ENCODE data around the gene DNASE1L1. TPM values are rescaled to one million over a fixed set of nuclear protein-coding genes. Genes with fewer than 3 reads are reported as not detected.
"Not testable (repeated sequence)": the region's sequence is repeated elsewhere in the genome, so short reads cannot be mapped to it uniquely, and the experiment has no call there.

DNASE1L1 gene
- total RNA-seq, 1 donor from 2014 or later: 34.7 TPM

DNA sequence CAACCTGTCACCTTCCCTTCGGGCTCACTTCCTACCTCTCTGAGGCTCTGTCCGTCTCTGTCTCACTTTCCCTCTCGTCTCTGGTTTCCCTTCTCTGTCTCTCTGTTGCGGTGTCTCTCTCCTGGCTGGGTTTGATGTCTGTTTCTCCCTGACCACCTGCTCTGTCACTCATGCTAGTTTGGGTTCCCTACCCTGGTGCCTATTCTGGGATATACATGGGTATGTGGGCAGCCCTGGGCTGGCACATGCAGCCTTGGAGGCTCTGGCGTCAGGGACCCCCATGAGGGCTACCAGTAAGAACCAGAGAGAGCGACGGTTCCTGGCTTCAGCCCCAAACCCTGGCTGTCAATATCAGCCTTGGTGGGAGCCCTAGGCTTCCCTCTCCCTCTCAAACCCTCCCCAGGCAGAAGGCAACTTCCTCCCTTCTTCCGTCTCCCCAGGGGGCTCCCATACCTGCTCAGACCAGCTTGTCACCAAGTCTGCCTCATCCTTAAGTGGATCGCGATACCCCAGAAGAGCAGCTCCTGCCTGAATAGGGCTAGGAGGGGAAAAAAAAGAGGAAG is 314 bp downstream of the DNASE1L1 start:
- no peak for DNase-seq (ENCODE audit: low read depth)

- DNase-seq (ENCODE audit: low read depth): no peak
Observed at GRCh38 chrX:154404625-154405192, 4.3 kb downstream of the DNASE1L1 start.

DNA sequence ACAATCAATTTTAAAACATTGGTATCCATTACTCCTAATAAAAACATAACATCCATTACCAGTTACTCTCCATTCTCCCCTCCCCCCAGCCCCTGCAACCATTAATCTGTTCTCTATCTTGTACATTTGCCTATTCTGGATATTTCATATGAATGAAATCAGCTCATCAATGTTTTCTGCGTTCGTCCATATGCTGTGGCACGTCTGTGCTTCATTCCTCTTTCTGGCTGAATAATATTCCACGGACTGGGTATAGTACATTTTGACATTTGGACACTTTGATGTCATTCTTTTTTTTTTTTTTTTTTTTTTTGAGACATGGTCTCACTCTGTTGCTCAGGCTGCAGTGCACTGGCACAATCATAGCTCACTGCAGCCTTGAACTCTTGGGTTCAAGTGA is 5.2 kb downstream of the DNASE1L1 start:
- DNase-seq (ENCODE audit: low read depth): no peak

GRCh38 chrX:154403192-154403591 is 5.9 kb downstream of the DNASE1L1 start:
- DNase-seq (ENCODE audit: low read depth): no peak

DNA sequence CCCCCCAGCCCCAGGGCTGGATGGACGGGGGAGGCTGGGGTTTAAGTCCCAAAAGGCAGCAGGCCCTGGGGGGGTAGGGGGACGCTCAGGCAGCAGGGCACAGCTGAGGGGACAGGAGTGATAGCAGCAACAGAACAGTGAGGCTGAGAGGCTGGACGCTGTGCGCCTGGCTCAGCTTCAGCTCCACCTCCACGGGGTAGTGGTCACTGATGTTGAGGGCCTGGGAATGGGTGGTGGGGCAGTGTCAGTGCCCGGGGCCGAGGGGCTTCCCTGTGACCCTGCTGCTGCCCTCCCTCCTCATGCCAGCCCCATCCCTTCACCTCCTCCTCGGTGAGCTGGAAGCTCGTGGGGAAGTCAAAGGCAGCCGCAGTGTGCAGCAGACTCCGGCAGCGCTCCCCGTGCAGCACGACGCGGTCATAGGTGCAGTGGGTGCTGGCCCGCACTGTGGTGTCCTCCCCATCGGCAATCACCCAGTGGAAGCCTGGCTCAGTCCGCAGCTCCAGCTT is 6.4 kb downstream of the DNASE1L1 start:
- no peak for DNase-seq (ENCODE audit: low read depth)

- DNase-seq (ENCODE audit: low read depth): no peak
Observed at GRCh38 chrX:154401918-154402621, 7.0 kb downstream of the DNASE1L1 start.

DNA sequence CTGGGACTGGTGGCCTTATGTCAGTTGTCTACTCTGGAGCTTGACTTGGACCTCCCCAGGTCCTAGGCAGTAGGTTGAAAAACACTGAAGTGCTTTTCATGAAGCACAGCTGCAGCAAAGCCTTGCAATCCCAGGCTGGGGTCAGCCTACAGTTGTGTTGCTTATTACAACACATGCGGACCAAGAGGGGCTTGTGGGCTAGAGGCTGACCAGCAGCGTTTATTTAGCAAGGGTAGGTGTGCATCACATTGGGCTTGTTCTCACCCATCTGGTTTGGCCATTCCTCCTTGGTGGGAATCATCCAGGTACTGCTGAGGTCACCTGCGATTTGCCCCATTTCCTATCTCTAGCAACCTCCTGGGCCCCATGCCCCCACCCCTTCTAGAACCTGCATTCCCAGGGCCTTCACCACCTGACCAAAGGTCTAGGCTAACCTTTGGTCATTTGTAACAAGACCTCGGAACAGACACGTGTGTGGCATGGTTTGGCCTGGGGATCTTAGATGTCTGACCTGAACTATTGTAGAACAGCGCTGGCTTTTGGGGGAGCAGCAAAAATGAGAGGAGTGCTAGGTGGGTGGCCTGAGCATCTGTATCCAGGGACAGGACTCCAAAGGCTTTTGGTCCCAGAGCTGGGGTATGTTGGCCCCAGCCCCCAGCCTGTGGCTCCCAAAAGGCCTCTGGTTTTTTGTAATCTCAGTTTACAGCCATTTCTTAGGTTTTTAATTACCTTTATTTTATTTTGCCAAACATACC is 7.8 kb downstream of the DNASE1L1 start:
- DNase-seq (ENCODE audit: low read depth): no peak

DNA sequence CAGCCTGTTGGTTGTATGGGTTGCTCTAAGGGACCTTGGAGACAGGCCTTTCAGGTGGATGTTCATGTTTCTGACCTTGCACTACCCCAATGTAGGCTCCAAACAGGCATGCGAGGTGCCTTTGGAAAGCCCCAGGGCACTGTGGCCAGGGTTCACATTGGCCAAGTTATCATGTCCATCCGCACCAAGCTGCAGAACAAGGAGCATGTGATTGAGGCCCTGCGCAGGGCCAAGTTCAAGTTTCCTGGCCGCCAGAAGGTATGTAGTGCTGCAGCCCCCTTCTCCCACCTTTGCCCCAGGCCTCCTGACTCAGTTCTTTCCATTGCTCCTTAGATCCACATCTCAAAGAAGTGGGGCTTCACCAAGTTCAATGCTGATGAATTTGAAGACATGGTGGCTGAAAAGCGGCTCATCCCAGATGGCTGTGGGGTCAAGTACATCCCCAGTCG is 8.7 kb downstream of the DNASE1L1 start:
- DNase-seq (ENCODE audit: low read depth): not testable (repeated sequence)

- DNase-seq (ENCODE audit: low read depth): no peak
Observed at GRCh38 chrX:154399527-154400368, 9.3 kb downstream of the DNASE1L1 start.

DNA sequence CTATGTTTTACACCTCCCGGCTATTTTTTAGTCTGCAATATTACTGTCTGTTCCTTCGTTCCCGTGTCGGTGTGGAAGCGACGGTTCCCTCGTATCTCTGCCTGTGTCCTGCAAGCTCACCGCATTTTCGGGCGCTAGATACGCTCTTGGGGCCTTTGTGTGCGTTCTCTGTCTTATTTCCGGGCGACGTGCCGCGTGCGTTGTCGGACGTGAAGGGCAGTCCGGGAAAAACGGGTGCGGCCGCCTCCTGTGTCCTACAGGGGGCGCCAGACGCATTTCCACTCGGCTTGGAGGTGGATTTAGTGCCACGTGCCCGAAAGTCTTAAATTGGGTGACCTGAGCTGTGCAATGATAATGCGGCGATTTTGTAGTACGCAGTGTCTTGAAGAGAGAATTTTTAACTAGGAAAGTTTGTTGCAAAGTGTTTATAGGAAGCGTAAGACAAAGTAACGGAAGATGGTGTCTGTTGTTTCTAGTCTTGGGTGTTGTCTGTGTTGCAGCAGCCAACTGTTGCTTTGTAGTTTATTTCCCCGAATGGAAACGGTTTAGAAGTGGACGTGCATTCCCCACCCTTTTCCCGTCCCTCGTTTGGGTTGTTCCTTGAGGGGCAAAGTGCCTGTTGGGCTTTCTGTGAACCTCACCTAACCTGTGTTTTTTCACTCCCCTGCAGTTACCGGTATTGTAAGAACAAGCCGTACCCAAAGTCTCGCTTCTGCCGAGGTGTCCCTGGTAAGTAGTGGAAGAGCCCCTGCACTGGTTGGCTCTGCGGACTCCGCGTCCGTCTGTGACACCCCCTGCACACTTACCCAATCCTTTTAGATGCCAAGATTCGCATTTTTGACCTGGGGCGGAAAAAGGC is 10.2 kb downstream of the DNASE1L1 start:
- peak; percentile 51 for DNase-seq (ENCODE audit: low read depth)

GRCh38 chrX:154397888-154398667 is 11.0 kb downstream of the DNASE1L1 start, which contains the start of gene RPL10:
TSS of gene RPL10 (plus strand) at chrX:154398377. CDS start at chrX:154398520, 143 bp downstream.
- DNase-seq (ENCODE audit: low read depth): peak; percentile 93

DNA sequence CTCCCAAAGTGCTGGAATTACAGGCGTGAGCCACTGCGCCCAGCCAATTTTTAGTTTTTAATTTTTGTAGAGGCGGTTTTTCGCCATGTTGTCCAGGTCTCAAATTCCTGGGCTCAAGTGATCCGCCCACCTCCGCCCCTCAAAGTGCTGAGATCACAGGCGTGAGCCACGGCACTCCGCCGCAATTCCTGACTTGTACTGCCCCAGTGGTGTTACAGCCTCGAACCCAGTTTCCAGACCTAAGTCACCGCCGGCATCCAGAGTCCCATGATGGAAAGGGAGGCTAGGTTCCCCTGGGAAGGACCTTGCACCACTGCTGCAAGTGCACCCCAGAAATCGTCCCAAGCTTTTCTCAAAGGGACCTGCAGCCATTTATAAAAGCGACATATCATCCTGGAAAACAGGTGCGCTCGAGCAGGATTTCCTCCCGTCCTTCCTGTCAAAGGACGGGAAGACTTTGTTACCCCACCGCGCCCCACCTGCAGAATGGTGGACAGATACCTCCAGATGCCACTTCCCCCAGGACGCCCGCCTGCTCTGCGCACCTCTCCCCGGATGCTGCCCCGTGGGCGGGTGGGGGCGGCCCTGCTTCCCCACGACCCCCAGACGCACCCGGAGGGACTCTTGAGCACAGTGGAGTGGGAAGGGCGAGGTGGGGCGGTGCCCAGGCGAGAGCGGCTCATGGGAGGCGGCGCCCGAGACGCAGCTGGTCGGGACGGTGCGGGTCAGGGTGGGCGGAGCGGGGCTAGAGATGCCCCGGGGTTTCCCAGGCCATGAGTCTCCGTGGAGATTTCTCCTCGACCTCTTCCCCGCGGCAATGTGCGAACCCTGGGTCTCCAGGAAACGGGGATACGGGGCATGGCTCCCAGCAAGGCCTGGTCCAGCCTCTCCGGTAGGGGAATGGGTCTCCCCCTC is 11.8 kb downstream of the DNASE1L1 start:
- DNase-seq (ENCODE audit: low read depth): peak; percentile 42

GRCh38 chrX:154396363-154396762 is 12.7 kb downstream of the DNASE1L1 start:
- not testable (repeated sequence) for DNase-seq (ENCODE audit: low read depth)

DNA sequence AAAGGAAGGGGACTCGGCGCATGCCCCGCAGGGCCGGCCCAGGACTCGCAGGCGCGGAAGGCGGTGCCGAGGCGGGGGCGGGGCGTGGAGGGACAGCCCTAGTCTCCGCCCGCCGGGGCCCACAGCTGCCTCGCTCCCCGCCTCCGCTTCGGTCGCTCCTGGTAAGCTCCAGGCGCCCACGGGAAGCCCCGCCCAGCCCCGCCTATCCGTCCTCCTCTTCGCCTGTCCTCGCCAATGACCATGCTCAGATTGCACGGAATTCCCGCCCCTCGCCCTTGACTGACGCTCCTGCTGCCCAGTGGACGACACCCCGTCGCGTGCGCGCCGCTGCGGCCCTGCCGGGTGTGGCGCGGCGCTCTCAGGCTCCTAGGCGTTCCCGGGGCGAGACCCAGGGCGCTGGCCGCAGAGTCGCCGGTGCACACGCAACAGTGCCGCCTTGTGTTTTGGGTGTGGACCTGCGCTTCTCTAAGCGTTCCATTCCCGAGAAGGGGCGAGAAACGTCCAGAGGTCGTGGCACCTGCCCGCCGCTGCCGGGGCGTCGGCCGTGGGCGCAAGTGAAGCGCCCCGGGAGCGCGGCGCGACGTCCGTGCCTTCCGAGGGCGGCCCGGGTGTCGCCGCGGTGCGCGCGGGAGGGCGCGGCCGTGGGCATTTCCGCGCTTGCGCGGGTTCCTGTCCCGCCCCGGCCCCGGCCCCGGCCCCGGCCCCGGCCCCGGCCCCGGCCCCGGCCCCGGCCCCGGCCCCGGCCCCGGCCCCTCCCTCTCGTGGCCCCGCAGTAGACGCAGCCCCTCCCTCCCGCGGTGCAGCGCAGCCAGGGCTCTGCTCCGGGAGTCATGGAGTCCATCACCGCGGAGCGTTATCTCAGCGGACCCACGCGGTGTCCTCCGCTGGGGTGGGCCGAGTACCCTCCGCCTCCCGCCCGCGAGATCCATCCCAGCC is 19.0 kb downstream of the DNASE1L1 start:
- not testable (repeated sequence) for DNase-seq (ENCODE audit: low read depth)

DNA sequence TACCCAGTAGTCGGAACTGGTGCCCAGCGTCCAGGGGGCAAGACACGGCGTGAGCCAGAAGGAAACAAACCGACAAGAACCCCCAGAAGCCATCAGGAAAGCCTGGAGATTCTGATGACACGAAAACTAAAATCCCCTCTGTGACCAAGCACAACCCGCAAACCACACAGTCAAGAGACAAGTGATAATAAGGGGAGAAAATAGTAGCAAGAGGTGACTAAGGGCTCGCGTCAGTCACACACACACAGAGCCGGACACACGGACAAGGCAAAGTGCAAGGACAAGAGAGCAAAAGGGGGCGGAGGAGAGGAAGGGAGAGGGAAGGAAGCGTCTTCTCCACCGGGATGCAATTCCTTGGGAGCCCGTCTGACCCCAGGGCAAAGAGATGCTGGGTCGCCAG is 20.4 kb downstream of the DNASE1L1 start:
- DNase-seq (ENCODE audit: low read depth): not testable (repeated sequence)

GRCh38 chrX:154388094-154388493 is 21.0 kb downstream of the DNASE1L1 start:
- not testable (repeated sequence) for DNase-seq (ENCODE audit: low read depth)

GRCh38 chrX:154384284-154384892 is 24.7 kb downstream of the DNASE1L1 start:
- no peak for DNase-seq (ENCODE audit: low read depth)

All from renal cortical epithelial cell (primary cell).